LNCaP clone FGC (cell line): ENCODE data around the gene PITX2.
A peak's percentile ranks its signal among the peaks of the same experiment; 100 is the strongest.

ENCODE experiments used
- DNase-seq: peaks from one replicate; pipeline ENCODE4 v3.0.0-alpha.2; 2011; ENCODE audit warnings: low read depth
- H3K4me3 ChIP-seq: 2 replicates; pipeline ENCODE4 v1.5.1; 2011; ENCODE audit warnings: mild to moderate bottlenecking, low read depth, low read length, control low read depth
- CTCF ChIP-seq: IDR thresholded peaks from 2 replicates; pipeline ENCODE4 v1.5.1; 2012; ENCODE audit warnings: mild to moderate bottlenecking; ENCODE audit not compliant: control insufficient read depth, insufficient read depth; ENCODE audit errors: extremely low read depth

PITX2 gene

GRCh38 chr4:110602061-110602460 lies 20.8 kb downstream of the PITX2 start:
- no peak for TF ChIP-seq CTCF
- no peak overlapping the region for H3K4me3 ChIP-seq
- no peak for DNase-seq

- no peak overlapping the region for H3K4me3 ChIP-seq
- DNase-seq: no peak
- TF ChIP-seq CTCF: no peak
Measured at GRCh38 chr4:110597582-110597981, 25.3 kb downstream of the PITX2 start.

GRCh38 chr4:110596431-110596830 lies 26.4 kb downstream of the PITX2 start:
- DNase-seq: no peak
- no peak overlapping the region for H3K4me3 ChIP-seq
- TF ChIP-seq CTCF: no peak

GRCh38 chr4:110595583-110595982 lies 27.3 kb downstream of the PITX2 start:
- H3K4me3 ChIP-seq: no peak overlapping the region
- no peak for TF ChIP-seq CTCF
- DNase-seq: no peak

- TF ChIP-seq CTCF: peak; percentile 19; the same call in 1 of the 2 replicates
- DNase-seq: no peak
- H3K4me3 ChIP-seq: no peak overlapping the region
Measured at GRCh38 chr4:110589297-110589696, 33.6 kb downstream of the PITX2 start.

GRCh38 chr4:110587666-110588285 lies 35.1 kb downstream of the PITX2 start:
- DNase-seq: no peak
- TF ChIP-seq CTCF: no peak
- no peak overlapping the region for H3K4me3 ChIP-seq
